A549 (cell line): ENCODE measurements around the gene LGALS3BP. TPM values are rescaled to one million over a fixed set of nuclear protein-coding genes. Genes with fewer than 3 reads are reported as not detected.

ENCODE experiments used
- ATAC-seq, 2 experiments: fragments of 200-7000 bp in 1 of 2; fragments of >200 bp in 1 of 2; cut with Nextera tagmentation in 1 of 2; cut with Tn5 transposase in 1 of 2; 3 replicates each; pipeline versions ENCODE4 v1.8.0 to v1.9.1; 2018 to 2020; ENCODE audit warnings: mild to moderate bottlenecking in 1 of 2, moderate library complexity in 1 of 2
- CTCF ChIA-PET: fragments of 300-600 bp; sonication (Branson Sonifier 250); formaldehyde crosslinking; extraction: SDS; loops from one replicate; lab custom pipeline; 2021; ENCODE audit warnings: antibody characterized with exemption, inconsistent platforms; lab: Yijun Ruan, JAX
- POLR2A ChIA-PET: fragments of 350-600 bp; formaldehyde crosslinking; extraction: SDS; loops from one replicate; lab custom pipeline; 2021; ENCODE audit warnings: antibody characterized with exemption, inconsistent platforms; lab: Yijun Ruan, JAX
- DNase-seq, 2 experiments: peaks; one replicate each; pipeline versions ENCODE4 v3.0.0 to v3.0.0-alpha.2; 2011 to 2016; ENCODE audit warnings: low read depth in 1 of 2, low spot score in 1 of 2
- FAIRE-seq: peaks from 2 replicates; lab custom pipeline; 2011; peaks lifted over from hg19 to GRCh38; lab: Jason Lieb, UNC
- H3K27ac ChIP-seq, 2 experiments: fragments of >200 bp; sonication (Bioruptor Twin); formaldehyde crosslinking; 3 replicates each; pipeline ENCODE4 v1.5.1; 2016 to 2017
- H3K4me1 ChIP-seq: fragments of >200 bp; sonication (Bioruptor Twin); formaldehyde crosslinking; 3 replicates; pipeline ENCODE4 v1.6.1; 2016
- H3K4me2 ChIP-seq: fragments of >200 bp; sonication (Bioruptor Twin); formaldehyde crosslinking; 3 replicates; pipeline ENCODE4 v1.6.1; 2016
- H3K4me3 ChIP-seq: fragments of >200 bp; sonication (Bioruptor Twin); formaldehyde crosslinking; 3 replicates; pipeline ENCODE4 v1.5.1; 2016
- H3K9me3 ChIP-seq: fragments of >200 bp; sonication (Bioruptor Twin); formaldehyde crosslinking; 3 replicates; pipeline ENCODE4 v1.6.1; 2016
- BHLHE40 ChIP-seq: IDR thresholded peaks from 2 replicates; pipeline ENCODE4 v1.6.1; 2012; ENCODE audit warnings: low read depth, low read length, inconsistent platforms
- CBX8 ChIP-seq: fragments of 200-600 bp; sonication (generic); IDR thresholded peaks from 2 replicates; pipeline ENCODE4 v1.6.1; 2016
- CEBPB ChIP-seq, 2 experiments: fragments of >200 bp in 1 of 2; sonication (Bioruptor Twin) in 1 of 2; formaldehyde crosslinking in 1 of 2; IDR thresholded peaks; 2 replicates each; pipeline ENCODE4 v1.6.1; 2012 to 2016
- EHMT2 ChIP-seq: fragments of 200-600 bp; sonication (generic); IDR thresholded peaks from 2 replicates; pipeline ENCODE4 v1.6.1; 2016; ENCODE audit warnings: antibody characterized with exemption, low read depth, mild to moderate bottlenecking, moderate library complexity
- EP300 ChIP-seq, 2 experiments: fragments of >200 bp; sonication (Bioruptor Twin); formaldehyde crosslinking; IDR thresholded peaks; 2 replicates in 1 of 2; 3 replicates in 1 of 2; pipeline ENCODE4 v1.6.1; 2016 to 2017
- ESRRA ChIP-seq: fragments of 150-350 bp; IDR thresholded peaks from 2 replicates; pipeline ENCODE4 v1.6.1; 2014; ENCODE audit warnings: mild to moderate bottlenecking, low read length, borderline replicate concordance
- FOXS1 ChIP-seq: fragments of 250-450 bp; sonication (Bioruptor Pico); IDR thresholded peaks from 2 replicates; pipeline ENCODE4 v1.5.0; 2020; ENCODE audit warnings: mild to moderate bottlenecking, moderate library complexity
- GATA3 ChIP-seq: IDR thresholded peaks from 2 replicates; pipeline ENCODE4 v1.6.1; 2012; ENCODE audit warnings: borderline replicate concordance
- HOXB13 ChIP-seq: fragments of 250-450 bp; sonication (Bioruptor Pico); IDR thresholded peaks from 2 replicates; pipeline ENCODE4 v1.5.0; 2020; ENCODE audit warnings: low read depth, mild to moderate bottlenecking, moderate library complexity
- HOXB5 ChIP-seq: fragments of 250-450 bp; sonication (Bioruptor Pico); IDR thresholded peaks from 2 replicates; pipeline ENCODE4 v1.5.0; 2020; ENCODE audit warnings: mild to moderate bottlenecking, moderate library complexity
- KDM1A ChIP-seq: fragments of 200-600 bp; sonication (generic); IDR thresholded peaks from 2 replicates; pipeline ENCODE4 v1.6.1; 2016; ENCODE audit warnings: low read depth, mild to moderate bottlenecking
- KDM5A ChIP-seq: fragments of 200-600 bp; sonication (generic); IDR thresholded peaks from 2 replicates; pipeline ENCODE4 v1.6.1; 2016; ENCODE audit warnings: antibody characterized with exemption, mild to moderate bottlenecking
- PHF8 ChIP-seq: fragments of 200-600 bp; sonication (generic); IDR thresholded peaks from 2 replicates; pipeline ENCODE4 v1.6.1; 2016; ENCODE audit warnings: low read depth, mild to moderate bottlenecking, antibody characterized with exemption, moderate library complexity, borderline replicate concordance
- POLR2AphosphoS2 ChIP-seq: conservative IDR thresholded peaks from 2 replicates; pipeline ENCODE4 v1.6.1; 2012; ENCODE audit warnings: low read length, improper control_type of control experiment, inconsistent platforms
- RCOR1 ChIP-seq: fragments of 150-350 bp; IDR thresholded peaks from 2 replicates; pipeline ENCODE4 v1.6.1; 2014; ENCODE audit warnings: antibody characterized with exemption, low read length, low read depth
- RFX5 ChIP-seq: fragments of 450-650 bp; IDR thresholded peaks from 2 replicates; pipeline ENCODE4 v1.7.1; 2014; ENCODE audit warnings: antibody characterized with exemption, mild to moderate bottlenecking, moderate library complexity
- RNF2 ChIP-seq: fragments of 200-600 bp; sonication (generic); IDR thresholded peaks from 2 replicates; pipeline ENCODE4 v1.6.1; 2016; ENCODE audit warnings: low read depth, mild to moderate bottlenecking, antibody characterized with exemption, moderate library complexity, borderline replicate concordance
- SREBF2 ChIP-seq: fragments of 450-650 bp; IDR thresholded peaks from 2 replicates; pipeline ENCODE4 v1.6.1; 2014; ENCODE audit warnings: mild to moderate bottlenecking, moderate library complexity
- TP53 ChIP-seq: fragments of 250-450 bp; sonication (Bioruptor Pico); IDR thresholded peaks from 2 replicates; pipeline ENCODE4 v1.5.0; 2021; ENCODE audit warnings: mild to moderate bottlenecking, moderate library complexity
- ZC3H11A ChIP-seq: fragments of 450-650 bp; IDR thresholded peaks from 2 replicates; pipeline ENCODE4 v1.6.1; 2014; ENCODE audit warnings: antibody characterized with exemption, mild to moderate bottlenecking
- ZFP36 ChIP-seq: fragments of 450-650 bp; IDR thresholded peaks from 2 replicates; pipeline ENCODE4 v1.6.1; 2014; ENCODE audit warnings: borderline replicate concordance; ENCODE audit not compliant: partially characterized antibody
- WGBS: methylation state at CpG from one replicate; pipeline ENCODE4 v1.1.6; 2017; ENCODE audit errors: missing lambda C conversion rate; 5-methylcytosine and 5-hydroxymethylcytosine counted together
- polyA plus RNA-seq, 4 experiments: library from polyadenylated mRNA; depleted of rRNA in 3 of 4; stranded (reverse); fragments of >200 nt; fragmentation: RNase III in 1 of 4; extraction: RNeasy Plus Mini Kit Qiagen cat#74134 plus additional on column Dnase treatment in 1 of 4; gene quantifications; 2 replicates in 3 of 4; 3 replicates in 1 of 4; pipeline ENCODE4 v1.2.3, GENCODE V29; 2011 to 2017
- TF ChIP-seq, protein P1 (sequence below): fragments of 150-350 bp; IDR thresholded peaks from 2 replicates; pipeline ENCODE4 v1.6.1; 2014; ENCODE audit warnings: low read depth, mild to moderate bottlenecking, low read length
- TF ChIP-seq, protein P2 (sequence below): IDR thresholded peaks from 2 replicates; pipeline ENCODE4 v1.6.1; 2012
- TF ChIP-seq, protein P3 (sequence below): fragments of >200 bp; sonication (Bioruptor Twin); formaldehyde crosslinking; IDR thresholded peaks from 3 replicates; pipeline ENCODE4 v1.5.1; 2016

LGALS3BP gene
- polyA plus RNA-seq, 2 of the 4 experiments (the other 2 are of a cell fraction) = 28.3 to 60.0 TPM

DNA sequence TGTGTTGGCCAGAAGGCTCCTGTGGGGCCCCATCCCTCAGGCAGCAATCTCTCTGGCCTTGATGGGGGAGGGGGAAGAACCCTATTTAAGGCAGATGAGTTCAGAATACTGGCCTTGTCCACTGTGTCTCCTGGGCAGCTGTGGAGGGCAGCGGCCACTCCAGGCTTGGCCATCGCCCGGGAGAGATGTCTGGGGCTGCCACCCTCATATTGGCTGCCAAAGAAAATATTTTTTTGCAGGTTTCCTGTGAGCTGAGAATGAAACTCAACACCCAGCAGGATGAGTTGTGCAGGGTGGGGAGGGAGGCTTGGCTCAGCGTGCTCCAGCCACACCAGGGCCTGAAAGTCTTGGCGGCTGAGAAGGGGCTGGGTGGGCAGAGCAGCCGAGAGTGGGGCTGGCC is 40.1 kb downstream of the LGALS3BP start:
- Histone ChIP-seq H3K4me1 (peaks cover 26% of the 10 kb centered on the region), H3K4me2 (no peak overlapping the region), H3K9me3 (no peaks in the 10 kb centered on the region), H3K4me3 (no peak overlapping the region), H3K27ac (peak overlapping the region in 1 of 2 experiments; percentile 54; a peak in 2 of 6 replicates)
- 87% methylated on average over 6 of the region's 6 CpGs for WGBS
- POLR2A ChIA-PET = no interaction called here
- DNase-seq (no peak), ATAC-seq (no peak), FAIRE-seq (no peak)
- CTCF ChIA-PET = interaction anchor here (1.1 to 13.7 kb wide), 3 partner anchors 26 to 76 kb away, joined by 3 to 169 read pairs (median 3); no protein-coding TSS in a partner anchor
- TF ChIP-seq POLR2AphosphoS2 (no peak), RCOR1 (no peak), PHF8 (no peak), EP300 (IDR thresholded peaks at IDR 0.05) (no peak), CBX8 (no peak), ZC3H11A (no peak), ZFP36 (no peak), FOXS1 (no peak), HOXB13 (CRISPR knock-in tag) (no peak), GATA3 (no peak), EHMT2 (no peak), KDM1A (no peak), SREBF2 (no peak), KDM5A (no peak), BHLHE40 (no peak)
- TF ChIP-seq, protein P1, sequence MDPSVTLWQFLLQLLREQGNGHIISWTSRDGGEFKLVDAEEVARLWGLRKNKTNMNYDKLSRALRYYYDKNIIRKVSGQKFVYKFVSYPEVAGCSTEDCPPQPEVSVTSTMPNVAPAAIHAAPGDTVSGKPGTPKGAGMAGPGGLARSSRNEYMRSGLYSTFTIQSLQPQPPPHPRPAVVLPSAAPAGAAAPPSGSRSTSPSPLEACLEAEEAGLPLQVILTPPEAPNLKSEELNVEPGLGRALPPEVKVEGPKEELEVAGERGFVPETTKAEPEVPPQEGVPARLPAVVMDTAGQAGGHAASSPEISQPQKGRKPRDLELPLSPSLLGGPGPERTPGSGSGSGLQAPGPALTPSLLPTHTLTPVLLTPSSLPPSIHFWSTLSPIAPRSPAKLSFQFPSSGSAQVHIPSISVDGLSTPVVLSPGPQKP = no peak
- TF ChIP-seq, protein P2, sequence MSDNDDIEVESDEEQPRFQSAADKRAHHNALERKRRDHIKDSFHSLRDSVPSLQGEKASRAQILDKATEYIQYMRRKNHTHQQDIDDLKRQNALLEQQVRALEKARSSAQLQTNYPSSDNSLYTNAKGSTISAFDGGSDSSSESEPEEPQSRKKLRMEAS = no peak
- TF ChIP-seq, protein P3, sequence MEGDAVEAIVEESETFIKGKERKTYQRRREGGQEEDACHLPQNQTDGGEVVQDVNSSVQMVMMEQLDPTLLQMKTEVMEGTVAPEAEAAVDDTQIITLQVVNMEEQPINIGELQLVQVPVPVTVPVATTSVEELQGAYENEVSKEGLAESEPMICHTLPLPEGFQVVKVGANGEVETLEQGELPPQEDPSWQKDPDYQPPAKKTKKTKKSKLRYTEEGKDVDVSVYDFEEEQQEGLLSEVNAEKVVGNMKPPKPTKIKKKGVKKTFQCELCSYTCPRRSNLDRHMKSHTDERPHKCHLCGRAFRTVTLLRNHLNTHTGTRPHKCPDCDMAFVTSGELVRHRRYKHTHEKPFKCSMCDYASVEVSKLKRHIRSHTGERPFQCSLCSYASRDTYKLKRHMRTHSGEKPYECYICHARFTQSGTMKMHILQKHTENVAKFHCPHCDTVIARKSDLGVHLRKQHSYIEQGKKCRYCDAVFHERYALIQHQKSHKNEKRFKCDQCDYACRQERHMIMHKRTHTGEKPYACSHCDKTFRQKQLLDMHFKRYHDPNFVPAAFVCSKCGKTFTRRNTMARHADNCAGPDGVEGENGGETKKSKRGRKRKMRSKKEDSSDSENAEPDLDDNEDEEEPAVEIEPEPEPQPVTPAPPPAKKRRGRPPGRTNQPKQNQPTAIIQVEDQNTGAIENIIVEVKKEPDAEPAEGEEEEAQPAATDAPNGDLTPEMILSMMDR = no peak

DNA sequence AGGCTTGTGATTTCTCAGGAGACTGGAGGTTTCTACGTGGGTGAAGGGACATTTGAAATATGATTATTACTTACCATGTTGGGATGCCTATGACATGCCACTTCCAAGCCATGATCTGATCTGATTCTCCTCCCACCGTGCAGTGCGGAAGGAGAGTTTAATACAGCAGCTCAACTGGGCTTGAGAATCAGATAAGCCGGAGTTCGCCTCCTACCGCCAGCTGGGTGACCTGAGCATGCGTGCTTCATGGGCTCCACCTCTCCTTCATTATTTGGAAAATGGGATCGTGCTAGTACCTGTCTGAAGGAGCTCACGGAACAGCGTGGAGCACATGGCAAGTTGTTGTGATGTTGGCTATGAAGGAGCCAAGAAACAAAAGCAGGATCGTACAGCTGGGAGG is 42.2 kb downstream of the LGALS3BP start:
- FAIRE-seq (no peak), DNase-seq (no peak), ATAC-seq (no peak)
- Histone ChIP-seq H3K4me2 (no peak overlapping the region), H3K4me3 (no peak overlapping the region), H3K4me1 (peaks cover 46% of the 10 kb centered on the region), H3K9me3 (no peaks in the 10 kb centered on the region)
- CTCF ChIA-PET = interaction anchor here (0.7 to 13.7 kb wide), 9 partner anchors 12 to 72 kb away, joined by 3 to 169 read pairs (median 5); partner anchors contain the start of gene CEP295NL
- 94% methylated on average over 11 of the region's 11 CpGs for WGBS
- TF ChIP-seq ESRRA = no peak
- TF ChIP-seq EP300 (IDR thresholded peaks at IDR 0.05) = no peak
- TF ChIP-seq TP53 (CRISPR knock-in tag) = no peak
- no peak for TF ChIP-seq HOXB5 (CRISPR knock-in tag)
- TF ChIP-seq RNF2 = no peak
- TF ChIP-seq CEBPB (IDR thresholded peaks at IDR 0.05) = no peak
- TF ChIP-seq, protein P1 = no peak
- no peak for TF ChIP-seq RFX5
- TF ChIP-seq, all 56 proteins: peak for 0
- peak overlapping the region in 1 of 2 experiments; percentile 91; a peak in 2 of 6 replicates for H3K27ac ChIP-seq
- POLR2A ChIA-PET = interaction anchor here (0.7 kb wide), 1 partner anchor 337 kb away, joined by 3 read pairs; no protein-coding TSS in a partner anchor
